ENCODE data around the gene PTGDR2. TPM values are rescaled to one million over a fixed set of nuclear protein-coding genes. Genes with fewer than 3 reads are reported as not detected.

The PTGDR2 gene
- total RNA-seq, 4 donors from 2014 or later = 0.31 to 2.7 (median 0.85) TPM; not detected in 1

GRCh38 chr11:60872124-60872960, 16.6 kb upstream of the PTGDR2 start:
- WGBS, 2 donors = 92 to 100% methylated on average over 3 to 4 of the region's 6 CpGs
- H3K4me3 ChIP-seq = no peak overlapping the region
- no peaks in the 10 kb centered on the region for H3K36me3 ChIP-seq
- H3K27ac ChIP-seq = peak overlapping the region in 1 of 4 donors; percentile 26
- intact Hi-C loops (cut with DNase I) = no loop called here
- no peak for DNase-seq
- no peaks in the 10 kb centered on the region for H3K27me3 ChIP-seq
- peaks cover 7 to 24% (median 8%) of the 10 kb centered on the region in 3 donors for H3K4me1 ChIP-seq
- TF ChIP-seq POLR2A (IDR thresholded peaks at IDR 0.05) (no peak), CTCF (IDR thresholded peaks at IDR 0.05) (no peak)
- no peaks in the 10 kb centered on the region for H3K9me3 ChIP-seq

- intact Hi-C loops (cut with DNase I) = no loop called here
- WGBS, 2 donors = 74 to 90% methylated on average over 2 to 6 of the region's 7 CpGs
- H3K9me3 ChIP-seq = no peaks in the 10 kb centered on the region
- H3K27ac ChIP-seq = peak overlapping the region in 1 of 4 donors; percentile 21
- H3K27me3 ChIP-seq = no peaks in the 10 kb centered on the region
- TF ChIP-seq CTCF (IDR thresholded peaks at IDR 0.05) (no peak), POLR2A (IDR thresholded peaks at IDR 0.05) (no peak)
- peaks cover 7 to 24% (median 8%) of the 10 kb centered on the region in 3 donors for H3K4me1 ChIP-seq
- no peak overlapping the region for H3K4me3 ChIP-seq
- H3K36me3 ChIP-seq = no peaks in the 10 kb centered on the region
- DNase-seq = no peak
Measured at GRCh38 chr11:60871378-60872061, 15.8 kb upstream of the PTGDR2 start.

- 83 to 86% methylated on average over 6 to 8 of the region's 13 CpGs for WGBS, 2 donors
- no peak for TF ChIP-seq CTCF (IDR thresholded peaks at IDR 0.05)
- TF ChIP-seq POLR2A (IDR thresholded peaks at IDR 0.05) = no peak
- no peak for DNase-seq
- intact Hi-C loops (cut with DNase I) = no loop called here
- Histone ChIP-seq H3K9me3 (no peaks in the 10 kb centered on the region), H3K4me3 (no peak overlapping the region), H3K4me1 (peaks cover 7 to 24% (median 8%) of the 10 kb centered on the region in 3 donors), H3K36me3 (no peaks in the 10 kb centered on the region), H3K27ac (no peak overlapping the region), H3K27me3 (no peaks in the 10 kb centered on the region)
Measured at GRCh38 chr11:60870733-60871377, 15.1 kb upstream of the PTGDR2 start.

GRCh38 chr11:60870276-60870675, 14.5 kb upstream of the PTGDR2 start:
- Histone ChIP-seq H3K27ac (no peak overlapping the region), H3K27me3 (no peaks in the 10 kb centered on the region), H3K36me3 (no peaks in the 10 kb centered on the region), H3K4me3 (no peak overlapping the region), H3K9me3 (no peaks in the 10 kb centered on the region), H3K4me1 (peaks cover 7 to 24% (median 8%) of the 10 kb centered on the region in 3 donors)
- DNase-seq = no peak
- 78 to 90% methylated on average over 2 to 3 of the region's 3 CpGs for WGBS, 2 donors
- TF ChIP-seq POLR2A (IDR thresholded peaks at IDR 0.05) (no peak), CTCF (IDR thresholded peaks at IDR 0.05) (no peak)
- intact Hi-C loops (cut with DNase I) = no loop called here

- Histone ChIP-seq H3K4me1 (peaks cover 7 to 24% (median 8%) of the 10 kb centered on the region in 3 donors), H3K36me3 (no peaks in the 10 kb centered on the region), H3K4me3 (no peak overlapping the region), H3K9me3 (no peaks in the 10 kb centered on the region), H3K27ac (no peak overlapping the region), H3K27me3 (no peaks in the 10 kb centered on the region)
- WGBS, 2 donors = 92% methylated on average over 4 of the region's 7 CpGs; no CpG with 5 or more reads in 1 of the 2 donors
- no peak for DNase-seq
- intact Hi-C loops (cut with DNase I) = no loop called here
- TF ChIP-seq POLR2A (IDR thresholded peaks at IDR 0.05) (no peak), CTCF (IDR thresholded peaks at IDR 0.05) (no peak)
Measured at GRCh38 chr11:60869451-60869825, 13.7 kb upstream of the PTGDR2 start.

Data from esophagus squamous epithelium (tissue), 5 donors.